A673 (cell line): ENCODE results near the gene DAPK1.

Source experiments
- EZH2 ChIP-seq: fragments of 200-600 bp; sonication (generic); IDR thresholded peaks from 2 replicates; pipeline ENCODE4 v1.6.1; 2017; ENCODE audit warnings: borderline replicate concordance, low read depth, mild to moderate bottlenecking, mixed read lengths, antibody characterized with exemption, low read length; ENCODE audit not compliant: poor library complexity, severe bottlenecking
- TF ChIP-seq, protein P1 (sequence below): fragments of 300-800, 200-600 bp; sonication (generic); conservative IDR thresholded peaks from 2 replicates; pipeline ENCODE4 v1.5.1; 2017; ENCODE audit warnings: low read depth, mild to moderate bottlenecking, antibody characterized with exemption, low read length, moderate library complexity, mixed read lengths

- TF ChIP-seq EZH2 = no peak
- TF ChIP-seq, protein P1, sequence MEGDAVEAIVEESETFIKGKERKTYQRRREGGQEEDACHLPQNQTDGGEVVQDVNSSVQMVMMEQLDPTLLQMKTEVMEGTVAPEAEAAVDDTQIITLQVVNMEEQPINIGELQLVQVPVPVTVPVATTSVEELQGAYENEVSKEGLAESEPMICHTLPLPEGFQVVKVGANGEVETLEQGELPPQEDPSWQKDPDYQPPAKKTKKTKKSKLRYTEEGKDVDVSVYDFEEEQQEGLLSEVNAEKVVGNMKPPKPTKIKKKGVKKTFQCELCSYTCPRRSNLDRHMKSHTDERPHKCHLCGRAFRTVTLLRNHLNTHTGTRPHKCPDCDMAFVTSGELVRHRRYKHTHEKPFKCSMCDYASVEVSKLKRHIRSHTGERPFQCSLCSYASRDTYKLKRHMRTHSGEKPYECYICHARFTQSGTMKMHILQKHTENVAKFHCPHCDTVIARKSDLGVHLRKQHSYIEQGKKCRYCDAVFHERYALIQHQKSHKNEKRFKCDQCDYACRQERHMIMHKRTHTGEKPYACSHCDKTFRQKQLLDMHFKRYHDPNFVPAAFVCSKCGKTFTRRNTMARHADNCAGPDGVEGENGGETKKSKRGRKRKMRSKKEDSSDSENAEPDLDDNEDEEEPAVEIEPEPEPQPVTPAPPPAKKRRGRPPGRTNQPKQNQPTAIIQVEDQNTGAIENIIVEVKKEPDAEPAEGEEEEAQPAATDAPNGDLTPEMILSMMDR = no peak
These were observed 196.6 kb downstream of the DAPK1 start for GRCh38 chr9:87694236-87694755.
